K562 (cell line): Measurements from ENCODE around the gene GABRB2.

ENCODE experiments used
- POLR2A ChIP-seq: fragments of 450-650 bp; conservative IDR thresholded peaks from 2 replicates; pipeline ENCODE4 v1.6.1; 2016
- ZNF644 ChIP-seq: fragments of 200-800 bp; sonication (Bioruptor generic); IDR thresholded peaks from 2 replicates; pipeline ENCODE4 v1.6.1; 2016; ENCODE audit warnings: low read depth, missing genetic modification characterization, missing compliant biosample characterization

GRCh38 chr5:161414037-161414436 is 132.5 kb downstream of the GABRB2 start:
- TF ChIP-seq ZNF644 (tag): no peak
- no peak for TF ChIP-seq POLR2A
